Mesenchymal stem cell (in vitro differentiated cells and primary cell): ENCODE results near the gene RABEP1.

Experiments
- DNase-seq: peaks from one replicate; pipeline ENCODE4 v3.0.0-alpha.2; 2013
- H2AFZ ChIP-seq: one replicate; pipeline ENCODE4 v1.6.1; 2013; ENCODE audit warnings: low read depth, mild to moderate bottlenecking, control low read depth, inconsistent platforms, low read length, moderate library complexity
- H2AK5ac ChIP-seq: 2 replicates; pipeline ENCODE4 v1.6.1; 2013; ENCODE audit warnings: low read length, moderate library complexity, mild to moderate bottlenecking, inconsistent platforms; ENCODE audit not compliant: severe bottlenecking
- H2BK120ac ChIP-seq: one replicate; pipeline ENCODE4 v1.6.1; 2013; ENCODE audit warnings: low read depth, mild to moderate bottlenecking, inconsistent platforms, low read length, moderate library complexity
- H2BK12ac ChIP-seq, 2 experiments: one replicate each; pipeline ENCODE4 v1.6.1; 2013; ENCODE audit warnings: inconsistent platforms in 2 of 2, low read length in 2 of 2, mild to moderate bottlenecking in 2 of 2, moderate library complexity in 2 of 2, control low read depth in 1 of 2
- H2BK15ac ChIP-seq: one replicate; pipeline ENCODE4 v1.6.1; 2013; ENCODE audit warnings: mild to moderate bottlenecking, low read depth, inconsistent platforms; ENCODE audit not compliant: poor library complexity, severe bottlenecking
- H2BK5ac ChIP-seq: 2 replicates; pipeline ENCODE4 v1.6.1; 2013; ENCODE audit warnings: low read depth, mild to moderate bottlenecking, low read length, control low read depth, inconsistent platforms; ENCODE audit not compliant: poor library complexity, severe bottlenecking
- H3K14ac ChIP-seq, 2 experiments: one replicate each; pipeline ENCODE4 v1.6.1; 2013; ENCODE audit warnings: inconsistent platforms in 2 of 2, low read length in 2 of 2, control low read depth in 1 of 2, mild to moderate bottlenecking in 1 of 2, moderate library complexity in 1 of 2
- H3K18ac ChIP-seq, 2 experiments: one replicate each; pipeline ENCODE4 v1.6.1; 2013; ENCODE audit warnings: inconsistent platforms in 2 of 2, low read length in 2 of 2, control low read depth in 1 of 2, low read depth in 1 of 2, mild to moderate bottlenecking in 1 of 2
- H3K23ac ChIP-seq, 2 experiments: one replicate each; pipeline ENCODE4 v1.6.1; 2013; ENCODE audit warnings: inconsistent platforms in 2 of 2, low read length in 2 of 2, mild to moderate bottlenecking in 2 of 2, moderate library complexity in 2 of 2, control low read depth in 1 of 2
- H3K27ac ChIP-seq: 2 replicates; pipeline ENCODE4 v1.5.1; 2013; ENCODE audit warnings: mild to moderate bottlenecking, moderate library complexity, low read length, control low read depth, inconsistent platforms; ENCODE audit not compliant: poor library complexity, severe bottlenecking
- H3K27me3 ChIP-seq, 2 experiments: 2 replicates each; pipeline versions ENCODE4 v1.6.1 to v1.7.0; 2013; ENCODE audit warnings: low read length in 2 of 2, mild to moderate bottlenecking in 2 of 2, moderate library complexity in 2 of 2, control low read depth in 1 of 2, inconsistent platforms in 1 of 2; ENCODE audit not compliant: control insufficient read depth in 1 of 2, insufficient read depth in 1 of 2
- H3K36me3 ChIP-seq, 2 experiments: 2 replicates each; pipeline versions ENCODE4 v1.6.1 to v1.7.0; 2013; ENCODE audit warnings: low read length in 2 of 2, control low read depth in 1 of 2, inconsistent platforms in 1 of 2, low read depth in 1 of 2, mild to moderate bottlenecking in 1 of 2; ENCODE audit not compliant: insufficient read depth in 2 of 2, control insufficient read depth in 1 of 2
- H3K4ac ChIP-seq, 2 experiments: one replicate each; pipeline ENCODE4 v1.6.1; 2013; ENCODE audit warnings: inconsistent platforms in 2 of 2, low read length in 2 of 2, mild to moderate bottlenecking in 2 of 2, moderate library complexity in 2 of 2, control low read depth in 1 of 2, low read depth in 1 of 2
- H3K4me1 ChIP-seq: 2 replicates; pipeline ENCODE4 v1.6.1; 2013; ENCODE audit warnings: low read depth, low read length, control low read depth; ENCODE audit not compliant: control insufficient read depth, insufficient read depth
- H3K4me2 ChIP-seq: 2 replicates; pipeline ENCODE4 v1.6.1; 2013; ENCODE audit warnings: low read length, mild to moderate bottlenecking, inconsistent platforms; ENCODE audit not compliant: poor library complexity, severe bottlenecking
- H3K4me3 ChIP-seq, 2 experiments: 2 replicates each; pipeline versions ENCODE4 v1.5.1 to v1.7.0; 2013; ENCODE audit warnings: low read length in 2 of 2, mild to moderate bottlenecking in 2 of 2, control low read depth in 1 of 2, low read depth in 1 of 2; ENCODE audit not compliant: insufficient read depth in 1 of 2
- H3K79me1 ChIP-seq: replicated peaks from 2 replicates; pipeline ENCODE4 v1.6.1; 2013; ENCODE audit warnings: mild to moderate bottlenecking, control low read depth, low read length, inconsistent platforms; ENCODE audit not compliant: poor library complexity, severe bottlenecking
- H3K9ac ChIP-seq: 2 replicates; pipeline ENCODE4 v1.7.0; 2013; ENCODE audit warnings: mild to moderate bottlenecking, low read length, moderate library complexity
- H3K9me3 ChIP-seq: 2 replicates; pipeline ENCODE4 v1.7.0; 2013; ENCODE audit warnings: mild to moderate bottlenecking, low read length; ENCODE audit not compliant: control insufficient read depth
- H4K8ac ChIP-seq: one replicate; pipeline ENCODE4 v1.6.1; 2013; ENCODE audit warnings: inconsistent platforms, mild to moderate bottlenecking, low read length, moderate library complexity
- H4K91ac ChIP-seq: one replicate; pipeline ENCODE4 v1.6.1; 2013; ENCODE audit warnings: mild to moderate bottlenecking, low read length, inconsistent platforms
- WGBS: methylation state at CpG from one replicate; pipeline ENCODE4 v1.1.7; 2013; ENCODE audit warnings: mixed read lengths; 5-methylcytosine and 5-hydroxymethylcytosine counted together

The RABEP1 gene

GRCh38 chr17:5362162-5362811 lies 80.2 kb downstream of the RABEP1 start:
- Histone ChIP-seq H3K79me1 (peaks cover 16% of the 10 kb centered on the region), H2BK15ac (no peak overlapping the region), H3K27me3 (no peaks in the 10 kb centered on the region), H3K23ac (no peak overlapping the region), H2BK12ac (no peak overlapping the region), H3K14ac (no peak overlapping the region), H2BK120ac (no peak overlapping the region), H3K4ac (no peak overlapping the region), H2AFZ (no peak overlapping the region), H3K4me2 (no peak overlapping the region), H4K91ac (no peak overlapping the region), H3K36me3 (peaks cover 23 to 67% of the 10 kb centered on the region in 2 experiments), H3K4me1 (no peaks in the 10 kb centered on the region), H2AK5ac (no peak overlapping the region), H2BK5ac (no peak overlapping the region), H3K9me3 (no peaks in the 10 kb centered on the region), H3K4me3 (no peak overlapping the region), H3K18ac (no peak overlapping the region), H3K9ac (no peak overlapping the region), H3K27ac (no peak overlapping the region), H4K8ac (no peak overlapping the region)
- 79% methylated on average over 6 of the region's 7 CpGs for WGBS
- DNase-seq: no peak

- no peak overlapping the region for H4K8ac ChIP-seq
- H2BK5ac ChIP-seq: no peak overlapping the region
- H3K27ac ChIP-seq: no peak overlapping the region
- no peak overlapping the region for H3K4me2 ChIP-seq
- WGBS: 90% methylated on average over 6 of the region's 6 CpGs
- peaks cover 12% of the 10 kb centered on the region for H3K79me1 ChIP-seq
- H3K9me3 ChIP-seq: no peaks in the 10 kb centered on the region
- no peak overlapping the region for H3K14ac ChIP-seq
- DNase-seq: peak; percentile 79
- no peak overlapping the region for H3K4ac ChIP-seq
- peak overlapping the region; percentile 9 for H3K9ac ChIP-seq
- H3K18ac ChIP-seq: no peak overlapping the region
- no peaks in the 10 kb centered on the region for H3K4me1 ChIP-seq
- H2BK120ac ChIP-seq: no peak overlapping the region
- H3K27me3 ChIP-seq: no peaks in the 10 kb centered on the region
- H2BK15ac ChIP-seq: no peak overlapping the region
- no peak overlapping the region for H2AFZ ChIP-seq
- no peak overlapping the region for H2AK5ac ChIP-seq
- no peak overlapping the region for H4K91ac ChIP-seq
- H3K23ac ChIP-seq: no peak overlapping the region
- H3K4me3 ChIP-seq: no peak overlapping the region
- H3K36me3 ChIP-seq: peaks cover 19 to 64% of the 10 kb centered on the region in 2 experiments
- no peak overlapping the region for H2BK12ac ChIP-seq
Measured at GRCh38 chr17:5364156-5364555, 82.1 kb downstream of the RABEP1 start.

- no peak overlapping the region for H3K23ac ChIP-seq
Measured at GRCh38 chr17:5364696-5365095, 82.6 kb downstream of the RABEP1 start.

GRCh38 chr17:5365831-5366230 lies 83.7 kb downstream of the RABEP1 start:
- no peak overlapping the region for H3K4ac ChIP-seq
- no peak overlapping the region for H3K23ac ChIP-seq
- no peak overlapping the region for H2BK15ac ChIP-seq
- H3K9me3 ChIP-seq: no peaks in the 10 kb centered on the region
- no peak overlapping the region for H2AFZ ChIP-seq
- no peak overlapping the region for H2BK5ac ChIP-seq
- 82% methylated on average over 6 of the region's 6 CpGs for WGBS
- H3K14ac ChIP-seq: no peak overlapping the region
- no peak overlapping the region for H4K8ac ChIP-seq
- H3K18ac ChIP-seq: no peak overlapping the region
- H3K9ac ChIP-seq: no peak overlapping the region
- H3K79me1 ChIP-seq: peaks cover 12% of the 10 kb centered on the region
- H2AK5ac ChIP-seq: no peak overlapping the region
- peaks cover 17 to 66% of the 10 kb centered on the region in 2 experiments for H3K36me3 ChIP-seq
- no peak overlapping the region for H3K27ac ChIP-seq
- H2BK120ac ChIP-seq: no peak overlapping the region
- no peak for DNase-seq
- H4K91ac ChIP-seq: no peak overlapping the region
- no peaks in the 10 kb centered on the region for H3K4me1 ChIP-seq
- H3K4me2 ChIP-seq: no peak overlapping the region
- H3K27me3 ChIP-seq: no peaks in the 10 kb centered on the region
- no peak overlapping the region for H2BK12ac ChIP-seq
- no peak overlapping the region for H3K4me3 ChIP-seq

More at GRCh38 chr17:5364696-5365095, 82.6 kb downstream of the RABEP1 start:
- no peak overlapping the region for H4K8ac ChIP-seq
- no peak overlapping the region for H2AK5ac ChIP-seq
- no peak overlapping the region for H3K4ac ChIP-seq
- no peak overlapping the region for H2BK5ac ChIP-seq
- no peak overlapping the region for H3K18ac ChIP-seq
- peaks cover 14% of the 10 kb centered on the region for H3K79me1 ChIP-seq
- no peaks in the 10 kb centered on the region for H3K9me3 ChIP-seq
- H3K36me3 ChIP-seq: peaks cover 21 to 64% of the 10 kb centered on the region in 2 experiments
- H2BK120ac ChIP-seq: no peak overlapping the region
- H3K27ac ChIP-seq: no peak overlapping the region
- H3K4me1 ChIP-seq: no peaks in the 10 kb centered on the region
- no peak for DNase-seq
- H3K14ac ChIP-seq: no peak overlapping the region
- no peaks in the 10 kb centered on the region for H3K27me3 ChIP-seq
- H3K4me2 ChIP-seq: no peak overlapping the region
- no peak overlapping the region for H4K91ac ChIP-seq
- no peak overlapping the region for H2BK12ac ChIP-seq
- no peak overlapping the region for H3K9ac ChIP-seq
- H3K4me3 ChIP-seq: no peak overlapping the region
- no peak overlapping the region for H2BK15ac ChIP-seq
- no peak overlapping the region for H2AFZ ChIP-seq
